Omental fat pad (tissue), 4 donors: ENCODE data around the gene LRRC28. TPM values are rescaled to one million over a fixed set of nuclear protein-coding genes. Genes with fewer than 3 reads are reported as not detected.

ENCODE experiments used
- ATAC-seq: fragments of 150-250 bp; one replicate; pipeline ENCODE4 v1.9.1; 2016; ENCODE audit warnings: mild to moderate bottlenecking, moderate library complexity; ENCODE audit not compliant: low FRiP score
- DNase-seq: peaks from one replicate; pipeline ENCODE4 v3.0.0-alpha.2; 2019; ENCODE audit warnings: low spot score
- CTCF ChIP-seq, 3 donors: fragments of 450-650 bp; IDR thresholded peaks; one replicate each; pipeline ENCODE4 v1.5.1; 2016 to 2017; ENCODE audit warnings: antibody characterized with exemption in 3 of 3, mild to moderate bottlenecking in 3 of 3, moderate library complexity in 2 of 3
- total RNA-seq, 4 donors: library from RNA; depleted of rRNA; stranded (reverse); fragments of >200 nt; gene quantifications; one replicate each; pipeline ENCODE4 v1.1.0, GENCODE V29; 2016

LRRC28 gene
- total RNA-seq, 4 donors from 2014 or later: 27.6 to 32.3 (median 30.5) TPM

- DNase-seq: no peak
- ATAC-seq: no peak
- no peak for TF ChIP-seq CTCF (IDR thresholded peaks at IDR 0.05)
These were observed 114.0 kb downstream of the LRRC28 start for GRCh38 chr15:99365242-99365641.

GRCh38 chr15:99366013-99366412, 114.7 kb downstream of the LRRC28 start:
- no peak for DNase-seq
- ATAC-seq: no peak
- no peak for TF ChIP-seq CTCF (IDR thresholded peaks at IDR 0.05)

- ATAC-seq: no peak
- DNase-seq: no peak
These were observed 117.5 kb downstream of the LRRC28 start for GRCh38 chr15:99368743-99369142.

GRCh38 chr15:99369196-99369595, 117.9 kb downstream of the LRRC28 start:
- TF ChIP-seq CTCF (IDR thresholded peaks at IDR 0.05): no peak
- DNase-seq (no peak), ATAC-seq (no peak)

More at GRCh38 chr15:99368743-99369142, 117.5 kb downstream of the LRRC28 start:
- TF ChIP-seq CTCF (IDR thresholded peaks at IDR 0.05): no peak

- ATAC-seq (peak; percentile 88), DNase-seq (no peak)
- TF ChIP-seq CTCF (IDR thresholded peaks at IDR 0.05): no peak
These were observed 120.2 kb downstream of the LRRC28 start for GRCh38 chr15:99371180-99372103.

GRCh38 chr15:99385005-99385669, 133.9 kb downstream of the LRRC28 start:
- no peak for TF ChIP-seq CTCF (IDR thresholded peaks at IDR 0.05)
- ATAC-seq: no peak

More at GRCh38 chr15:99385005-99385669, 133.9 kb downstream of the LRRC28 start:
- DNase-seq: no peak
